Stimulated activated CD4-positive, alpha-beta T cell treated with anti-CD3 and anti-CD28 coated beads, Interleukin-15, amount 100 ng/mL, for 24 hours (primary cell): ENCODE data around the gene RBM10.

ENCODE experiments used
- DNase-seq: peaks from one replicate; pipeline ENCODE4 v3.0.0-alpha.2; 2020

Gene RBM10

DNA sequence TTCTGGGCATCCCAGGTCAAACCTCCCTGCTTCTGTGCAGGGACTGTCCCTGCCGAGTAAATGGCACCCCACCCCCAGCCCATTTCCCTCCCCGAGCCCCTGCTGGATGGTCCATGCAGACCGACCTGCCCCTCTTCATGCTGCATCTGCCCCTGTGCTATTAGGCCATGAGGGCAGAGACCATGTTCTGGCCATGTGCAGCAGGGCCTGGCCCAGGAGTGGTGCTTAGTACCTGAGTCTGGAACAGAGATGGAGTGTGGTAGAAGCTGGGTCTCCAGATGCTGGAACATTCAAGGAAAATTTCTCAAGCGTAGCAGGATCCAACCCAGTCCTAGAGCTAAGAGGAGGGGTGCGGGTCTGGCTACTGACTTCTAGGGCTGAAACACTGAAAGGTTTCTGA is 33.3 kb downstream of the RBM10 start:
- DNase-seq: no peak

DNA sequence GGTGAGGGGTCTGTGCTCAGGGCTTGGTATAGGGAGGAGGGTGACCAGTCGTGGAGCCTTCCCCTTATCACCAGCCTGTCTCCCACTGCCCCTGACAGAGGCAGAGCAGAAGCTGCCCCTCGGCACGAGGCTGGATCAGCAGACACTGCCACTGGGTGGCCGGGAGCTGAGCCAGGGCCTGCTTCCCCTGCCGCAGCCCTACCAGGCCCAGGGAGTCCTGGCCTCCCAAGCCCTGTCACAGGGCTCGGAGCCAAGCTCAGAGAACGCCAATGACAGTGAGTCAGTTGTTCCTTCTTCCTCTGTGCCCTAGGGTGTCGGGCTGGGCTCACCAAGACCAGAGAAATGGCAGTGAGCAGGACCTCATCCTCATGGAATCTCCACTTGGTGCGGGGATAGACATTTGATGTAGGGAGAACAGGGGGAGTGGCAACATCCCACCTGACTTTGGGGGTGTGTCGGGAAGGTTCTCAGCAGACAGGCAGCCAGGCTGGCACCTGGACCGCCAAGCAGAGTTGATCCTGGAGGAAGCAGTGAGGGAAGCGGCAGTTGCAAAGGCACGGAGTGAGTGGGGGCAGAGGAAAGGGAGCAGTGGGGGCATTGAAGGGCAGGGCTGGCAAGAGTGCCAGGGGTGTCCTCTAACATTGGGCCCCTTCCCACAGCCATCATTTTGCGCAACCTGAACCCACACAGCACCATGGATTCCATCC is 34.4 kb downstream of the RBM10 start:
- DNase-seq: no peak

DNA sequence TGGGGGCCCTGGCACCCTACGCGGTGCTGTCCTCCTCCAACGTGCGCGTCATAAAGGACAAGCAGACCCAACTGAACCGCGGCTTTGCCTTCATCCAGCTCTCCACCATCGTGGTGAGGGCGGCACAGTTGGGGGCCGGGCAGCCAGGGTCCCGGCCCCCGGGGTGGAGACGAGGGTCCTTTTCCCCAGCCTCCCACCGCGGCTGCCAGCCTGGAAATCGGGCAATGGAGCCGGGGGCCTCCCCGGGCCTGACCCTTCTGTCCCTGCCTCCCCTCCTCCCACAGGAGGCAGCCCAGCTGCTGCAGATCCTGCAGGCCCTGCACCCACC is 34.9 kb downstream of the RBM10 start:
- DNase-seq: no peak

DNA sequence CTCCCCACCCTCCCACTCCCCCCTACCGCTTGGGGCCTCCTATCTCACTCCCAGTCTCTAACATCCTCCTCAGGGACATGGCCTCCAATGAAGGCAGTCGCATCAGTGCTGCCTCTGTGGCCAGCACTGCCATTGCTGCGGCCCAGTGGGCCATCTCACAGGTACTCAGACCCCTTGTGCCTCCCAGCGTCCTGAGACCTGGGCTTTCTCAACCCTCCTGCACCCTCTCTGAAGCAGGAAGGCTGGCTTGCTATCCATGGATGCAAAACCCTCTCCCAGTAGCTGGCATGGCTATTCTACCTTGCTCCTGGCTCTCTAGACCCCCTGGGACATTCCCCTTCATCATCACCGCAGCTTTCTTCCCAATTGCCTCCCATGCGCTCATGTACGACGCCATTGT is 35.3 kb downstream of the RBM10 start:
- DNase-seq: no peak

DNA sequence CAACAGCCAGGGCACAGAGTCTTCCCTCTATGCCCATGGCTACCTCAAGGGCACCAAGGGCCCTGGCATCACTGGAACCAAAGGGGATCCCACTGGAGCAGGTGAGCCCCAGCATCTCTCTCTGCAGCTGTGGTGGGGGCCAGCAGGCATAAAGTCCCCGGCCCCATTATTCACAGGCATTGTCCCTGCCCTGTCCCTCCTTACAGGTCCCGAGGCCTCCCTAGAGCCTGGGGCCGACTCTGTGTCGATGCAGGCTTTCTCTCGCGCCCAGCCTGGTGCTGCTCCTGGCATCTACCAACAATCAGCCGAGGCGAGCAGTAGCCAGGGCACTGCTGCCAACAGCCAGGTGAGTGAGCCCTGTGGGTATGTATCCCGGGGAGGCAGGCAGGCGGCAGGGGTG is 36.3 kb downstream of the RBM10 start:
- DNase-seq: no peak

DNA sequence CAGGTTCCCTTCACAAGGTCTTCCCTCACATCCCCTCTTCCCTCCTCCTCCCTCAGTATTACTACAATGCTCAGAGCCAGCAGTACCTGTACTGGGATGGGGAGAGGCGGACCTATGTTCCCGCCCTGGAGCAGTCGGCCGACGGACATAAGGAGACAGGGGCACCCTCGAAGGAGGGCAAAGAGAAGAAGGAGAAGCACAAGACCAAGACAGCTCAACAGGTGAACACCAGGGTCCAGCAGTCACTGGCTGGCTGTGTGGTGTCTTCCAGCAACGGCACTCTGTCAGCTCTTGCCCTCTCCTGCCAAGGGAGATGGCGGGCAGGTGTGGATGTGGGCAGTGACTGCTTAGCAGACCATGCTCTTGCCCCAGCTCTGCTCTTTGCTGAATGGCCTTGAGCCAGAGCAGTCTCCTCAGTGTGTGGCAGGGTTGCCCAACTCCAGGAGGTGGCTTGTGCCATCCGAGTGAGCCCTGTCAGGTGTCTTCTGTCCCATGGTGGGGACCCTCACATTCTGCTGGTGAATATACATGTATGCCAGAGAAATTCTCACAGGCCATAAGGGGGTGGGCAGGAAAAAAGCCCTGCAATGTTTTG is 37.2 kb downstream of the RBM10 start:
- no peak for DNase-seq

DNA sequence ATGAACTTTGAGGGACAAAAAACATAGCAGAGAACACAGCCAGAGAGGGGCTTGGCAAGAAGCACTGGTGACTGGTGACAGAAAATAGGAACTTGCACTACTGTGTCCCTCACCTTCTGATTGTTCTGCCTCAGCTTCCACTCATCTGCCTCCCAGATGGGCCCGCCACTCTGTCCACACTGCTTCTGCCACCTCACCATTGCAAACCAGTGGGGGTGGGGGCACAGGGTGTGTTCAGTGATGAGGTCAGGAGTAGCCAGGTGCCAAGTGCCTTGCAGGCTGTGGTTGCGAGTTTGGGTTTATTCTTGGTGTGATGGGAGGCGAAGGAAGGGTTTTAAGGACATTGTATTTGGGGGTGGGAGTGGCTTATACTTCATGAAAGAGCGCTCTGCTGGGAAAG is 39.5 kb downstream of the RBM10 start:
- DNase-seq: no peak

DNA sequence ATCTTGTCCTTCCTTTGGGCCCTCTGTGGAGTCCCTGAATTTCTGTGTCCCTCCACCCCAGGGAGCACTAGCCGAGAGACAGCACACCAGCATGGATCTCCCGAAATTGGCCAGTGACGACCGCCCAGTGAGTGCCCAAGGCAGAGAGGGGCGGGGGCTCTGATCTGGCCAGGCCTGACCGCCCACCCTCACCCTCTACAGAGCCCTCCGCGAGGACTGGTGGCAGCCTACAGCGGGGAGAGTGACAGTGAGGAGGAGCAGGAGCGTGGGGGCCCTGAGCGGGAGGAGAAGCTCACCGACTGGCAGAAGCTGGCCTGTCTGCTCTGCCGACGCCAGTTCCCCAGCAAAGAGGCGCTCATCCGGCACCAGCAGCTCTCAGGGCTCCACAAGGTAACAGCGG is 40.2 kb downstream of the RBM10 start:
- no peak for DNase-seq

DNA sequence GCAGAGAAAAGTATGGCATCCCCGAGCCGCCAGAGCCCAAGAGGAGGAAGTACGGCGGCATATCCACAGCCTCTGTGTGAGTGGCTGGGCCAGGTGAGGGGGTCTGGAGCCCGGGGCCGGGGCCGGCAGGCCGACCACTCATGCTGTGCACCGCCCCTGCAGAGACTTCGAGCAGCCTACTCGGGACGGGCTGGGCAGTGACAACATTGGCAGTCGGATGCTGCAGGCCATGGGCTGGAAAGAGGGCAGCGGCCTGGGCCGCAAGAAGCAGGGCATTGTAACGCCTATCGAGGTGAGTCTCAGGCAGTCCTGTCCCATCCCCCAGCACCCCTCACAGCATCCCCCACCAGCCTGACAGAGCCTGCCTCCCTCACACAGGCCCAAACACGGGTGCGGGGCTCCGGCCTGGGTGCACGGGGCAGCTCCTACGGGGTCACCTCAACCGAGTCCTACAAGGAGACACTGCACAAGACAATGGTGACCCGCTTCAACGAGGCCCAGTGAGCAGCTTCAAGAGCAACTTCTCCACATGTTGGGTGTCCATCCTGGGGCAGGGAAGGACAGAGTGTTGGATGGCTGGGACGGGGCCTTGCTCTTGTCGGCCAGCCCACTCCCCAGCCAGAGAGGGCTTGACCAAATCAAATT is 41.2 kb downstream of the RBM10 start:
- no peak for DNase-seq

DNA sequence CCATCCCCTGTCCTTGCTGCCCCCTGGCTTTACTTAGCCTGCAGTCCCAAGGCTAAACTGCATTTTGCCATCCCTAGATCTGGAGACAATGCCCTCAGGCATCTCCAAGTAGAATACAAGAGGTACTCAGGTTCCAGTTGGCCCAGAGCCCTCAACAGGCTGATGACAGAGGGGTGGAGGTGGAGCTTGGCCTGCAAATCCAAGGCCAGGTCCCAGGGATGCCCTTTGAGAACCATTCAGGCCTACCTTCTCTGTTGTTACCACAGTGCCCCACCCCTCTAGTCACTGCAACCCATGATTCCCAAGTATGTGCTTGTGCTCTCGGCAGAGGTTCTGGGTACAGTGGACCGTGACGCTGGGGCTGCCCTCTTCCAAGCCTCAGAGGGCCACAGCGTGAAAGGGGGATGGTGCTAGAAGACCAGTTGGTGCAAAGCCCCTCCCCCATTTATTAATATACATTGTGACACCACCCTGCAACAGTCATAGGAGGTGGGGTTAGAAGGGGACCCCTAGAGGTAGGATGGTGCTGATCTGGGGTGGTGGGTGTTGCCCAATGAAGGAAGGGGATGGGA is 42.2 kb downstream of the RBM10 start:
- DNase-seq: no peak

DNA sequence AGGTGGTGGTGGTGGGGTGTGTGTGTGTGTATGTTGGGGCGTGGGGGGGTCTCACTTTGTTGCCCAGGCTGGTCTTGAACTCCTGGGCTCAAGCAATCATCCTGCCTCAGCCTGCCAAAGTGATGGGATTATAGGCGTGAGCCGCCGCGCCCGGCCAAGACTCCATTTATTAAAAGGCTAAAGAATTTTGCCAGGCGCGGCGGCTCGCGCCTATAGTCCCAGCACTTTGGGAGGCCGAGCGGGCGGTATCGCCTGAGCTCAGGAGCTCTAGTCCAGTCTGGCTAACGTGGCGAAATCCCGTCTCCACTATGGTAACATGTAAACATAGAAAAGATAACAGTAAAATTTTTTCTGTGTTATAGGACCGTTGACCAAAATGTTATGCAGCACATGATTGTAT is 44.9 kb downstream of the RBM10 start:
- DNase-seq: no peak

DNA sequence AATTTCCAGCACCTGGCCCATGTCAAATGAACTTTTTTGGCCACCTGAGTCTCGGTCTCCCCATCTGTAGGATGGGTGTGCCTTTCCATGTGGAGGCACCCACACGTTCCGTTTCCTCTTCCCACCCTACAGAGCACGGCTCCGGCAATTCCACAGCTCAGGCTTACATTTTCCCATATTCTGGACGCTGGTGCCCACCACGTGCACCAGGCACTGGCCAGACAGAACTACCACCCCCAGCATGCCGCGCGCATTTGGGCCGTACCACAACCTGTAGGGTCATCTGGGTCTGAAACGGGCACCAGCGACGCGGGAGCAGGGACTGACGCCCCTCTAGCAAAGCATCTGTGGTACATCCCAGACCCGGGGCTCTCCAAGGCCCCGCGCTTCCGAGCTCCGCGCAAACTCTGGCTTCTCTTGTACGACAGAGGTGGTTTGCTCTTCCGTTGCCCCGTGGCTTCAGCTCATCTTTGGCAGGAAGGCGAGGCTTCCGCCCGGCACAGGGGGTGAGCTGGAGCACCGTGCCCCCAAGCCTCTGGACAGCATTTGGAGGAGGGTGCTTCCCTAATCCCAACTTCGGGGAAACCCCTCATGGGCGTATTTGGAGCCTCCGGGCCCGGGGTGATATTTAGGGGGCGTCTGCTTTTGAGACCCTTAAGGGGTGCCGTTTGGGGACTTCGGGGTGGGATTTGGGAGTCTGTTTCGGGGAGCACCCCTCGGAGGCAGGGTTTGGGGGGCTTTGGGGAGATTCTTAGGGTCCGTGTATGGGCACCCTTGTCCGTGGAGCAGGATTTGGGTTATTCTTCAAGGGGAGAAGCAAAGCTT is 45.6 kb downstream of the RBM10 start:
- DNase-seq: peak; percentile 88

DNA sequence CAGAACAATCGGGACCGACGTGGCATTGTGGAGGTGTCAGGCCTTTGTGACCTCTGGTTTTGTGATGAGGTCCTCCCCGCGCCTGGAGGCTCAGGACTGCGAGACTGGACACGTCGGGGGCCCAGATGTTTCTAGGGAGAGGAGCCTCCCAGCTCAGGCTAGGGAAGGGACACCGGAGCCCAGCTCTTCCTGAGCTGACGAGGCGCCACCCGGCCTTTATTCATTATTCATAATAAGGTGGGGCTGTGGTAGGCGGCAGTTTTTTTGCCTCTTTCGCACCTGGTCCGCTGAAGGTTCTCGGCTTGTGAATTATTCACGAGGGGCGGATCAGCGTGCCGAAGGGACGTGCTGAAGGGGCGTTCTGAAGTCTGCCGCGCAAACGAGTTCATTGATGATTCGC is 46.3 kb downstream of the RBM10 start:
- DNase-seq: peak; percentile 63

DNA sequence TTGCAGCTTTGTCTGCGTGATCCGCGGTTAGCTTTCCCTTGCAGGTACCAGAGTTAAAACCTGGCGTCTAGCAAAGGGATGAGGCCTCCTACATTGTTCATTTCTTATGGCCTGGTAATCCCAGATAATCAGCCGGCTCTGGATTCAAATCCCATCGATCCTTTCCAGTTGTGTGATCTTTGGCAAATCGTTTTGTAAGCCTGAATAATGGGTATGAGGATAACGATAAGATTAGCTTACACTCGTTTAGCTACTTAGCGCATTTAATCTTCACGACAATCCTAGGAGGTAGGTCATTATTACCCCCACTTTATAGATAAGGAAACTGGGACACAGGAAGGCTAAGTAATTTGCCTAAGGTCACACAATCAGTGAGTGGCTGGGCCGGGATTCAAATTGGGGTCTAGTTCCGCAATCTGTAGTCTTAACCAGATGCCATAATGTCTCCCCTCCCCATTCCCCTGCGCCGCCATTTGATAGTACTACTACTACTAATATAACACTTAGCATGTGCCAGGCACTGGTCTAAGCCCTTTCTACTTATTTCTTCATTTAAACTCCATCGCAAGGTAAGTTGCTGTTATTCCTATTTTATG is 46.9 kb downstream of the RBM10 start:
- no peak for DNase-seq

DNA sequence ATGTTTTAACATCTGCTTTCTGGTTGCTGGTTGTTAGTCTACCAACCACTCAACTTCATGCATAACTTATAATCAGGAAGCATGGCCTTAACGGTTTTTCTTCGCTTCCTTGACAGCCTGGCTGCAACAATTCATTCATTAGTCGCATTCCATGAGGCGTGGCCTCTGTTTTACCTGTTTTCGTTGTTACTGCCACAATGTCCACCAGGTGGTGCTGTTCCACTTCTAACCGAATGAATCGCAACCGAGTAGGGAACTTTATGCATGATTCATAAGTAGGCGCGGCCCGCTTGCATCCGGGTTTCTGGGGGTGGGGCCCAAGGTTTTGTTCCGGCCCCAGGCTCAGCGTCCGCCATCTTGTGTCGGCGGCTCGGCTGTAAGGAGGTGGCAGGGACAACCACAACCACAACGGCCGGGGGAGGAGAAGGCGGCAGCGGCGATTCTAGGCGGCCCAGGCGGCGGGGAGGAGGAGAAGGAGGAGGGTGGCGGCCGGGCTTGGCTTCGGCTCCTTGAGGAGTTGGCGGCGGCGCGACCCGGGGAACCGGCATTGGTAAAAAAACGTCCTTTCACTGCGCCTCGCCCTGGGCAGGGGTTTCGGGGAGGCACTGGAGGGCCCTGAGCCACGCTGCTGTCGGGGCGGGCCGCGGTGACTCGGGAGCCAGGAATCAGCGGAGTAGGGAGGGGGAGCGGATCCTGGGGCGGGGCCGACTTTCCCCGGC is 48.6 kb downstream of the RBM10 start, which contains the start of gene UBA1:
Gene UBA1, plus strand, starts transcription at position 355 of the 719 bp plus-strand sequence. CDS start 4,974 bp downstream, outside the sequence.
- peak; percentile 93 for DNase-seq

DNA sequence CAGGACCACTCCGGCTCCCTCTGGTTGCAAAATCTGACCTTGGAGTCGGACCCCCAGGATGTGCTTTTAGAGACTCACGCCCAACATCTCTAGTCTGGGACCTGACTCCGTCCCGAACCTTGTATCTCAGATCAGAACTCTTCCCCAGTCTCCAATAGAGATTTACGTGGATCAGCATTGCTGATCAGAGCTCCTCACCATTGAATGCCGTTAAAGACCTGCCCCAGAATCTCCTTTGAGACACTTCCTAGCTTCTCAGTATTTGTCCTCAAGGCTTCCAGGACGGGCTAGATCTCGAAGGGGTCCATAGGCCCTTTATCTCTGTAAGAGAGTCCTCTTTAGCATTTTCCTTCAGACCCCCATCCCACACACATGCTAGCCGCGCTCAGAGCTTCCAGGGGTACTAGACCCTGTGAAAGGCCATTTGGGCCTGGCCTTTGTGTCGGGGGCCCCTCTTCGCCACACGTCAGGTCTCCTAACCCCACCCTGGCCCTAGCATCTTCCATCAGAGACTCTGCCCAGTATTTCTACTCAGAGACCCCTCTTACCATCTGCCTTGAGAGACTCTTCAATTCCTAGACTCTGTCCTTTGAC is 49.3 kb downstream of the RBM10 start:
- no peak for DNase-seq

DNA sequence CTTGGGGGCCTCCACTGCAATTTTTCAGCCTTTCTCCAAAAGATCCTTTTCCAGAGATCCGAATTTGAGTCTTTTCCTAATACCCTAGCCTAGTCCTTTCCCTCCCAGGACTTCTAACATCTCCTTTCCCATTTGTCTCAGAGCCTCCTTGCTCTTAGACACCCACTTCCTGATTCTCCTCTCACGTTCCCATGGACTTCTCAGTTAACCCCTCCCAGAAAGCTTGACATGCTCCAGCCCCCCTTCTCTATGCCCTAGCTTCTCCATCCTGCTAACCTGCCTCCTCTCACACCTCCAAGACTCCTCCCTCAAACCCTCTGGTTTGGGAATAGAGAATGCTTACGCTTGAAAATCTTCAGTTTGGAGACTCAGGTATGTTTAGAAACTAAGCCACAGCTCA is 51.1 kb downstream of the RBM10 start:
- DNase-seq: no peak

DNA sequence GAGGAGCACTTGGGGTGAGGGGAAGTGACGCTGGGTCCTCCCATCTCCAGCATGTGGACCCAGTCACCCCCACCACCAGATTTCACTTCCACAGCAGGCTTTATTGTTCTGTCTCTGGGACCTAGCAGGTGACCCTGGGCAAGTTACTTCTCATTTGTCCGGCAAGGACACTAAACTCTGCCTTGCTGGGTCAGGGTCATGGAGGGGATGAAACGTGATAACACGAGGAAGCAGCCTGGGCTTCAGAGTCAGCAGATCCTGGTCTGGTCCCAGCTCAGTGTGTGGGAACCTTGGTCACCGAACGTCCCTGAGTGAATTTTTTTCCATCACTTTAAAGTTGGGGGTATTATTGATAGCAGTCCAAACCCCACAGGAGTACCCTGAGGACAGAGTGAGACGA is 52.5 kb downstream of the RBM10 start:
- no peak for DNase-seq

DNA sequence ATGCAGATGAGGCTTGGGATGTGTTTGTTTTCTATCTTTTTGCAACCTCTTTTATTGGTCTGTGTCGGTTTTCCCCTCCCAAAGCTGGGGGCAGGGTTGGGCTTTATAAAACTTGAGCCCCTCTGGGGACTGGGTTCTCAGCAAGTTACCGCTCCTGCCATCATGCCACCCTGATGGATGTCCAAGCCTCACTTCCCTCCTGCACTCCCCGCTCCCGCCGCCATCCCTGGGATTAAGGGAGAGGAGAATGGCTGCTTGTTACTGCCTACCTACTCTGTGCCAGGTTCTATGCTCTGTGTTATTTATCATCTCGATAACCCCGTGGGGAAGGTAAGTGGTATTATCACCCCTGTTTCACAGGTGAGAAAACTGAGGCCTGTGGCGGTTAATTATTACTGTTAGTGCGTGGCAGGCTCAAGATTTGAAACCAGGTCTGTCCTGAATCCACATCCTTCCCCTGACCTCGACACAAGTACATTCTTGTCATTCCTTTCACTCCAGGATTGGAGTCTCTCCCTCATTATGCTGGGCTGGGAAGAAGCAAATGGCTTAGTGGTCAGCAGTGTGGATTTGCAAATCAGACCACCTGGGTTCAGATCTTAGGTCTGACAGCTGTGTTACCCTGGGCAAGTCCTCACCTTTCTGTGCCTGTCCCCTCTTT is 53.1 kb downstream of the RBM10 start:
- no peak for DNase-seq

DNA sequence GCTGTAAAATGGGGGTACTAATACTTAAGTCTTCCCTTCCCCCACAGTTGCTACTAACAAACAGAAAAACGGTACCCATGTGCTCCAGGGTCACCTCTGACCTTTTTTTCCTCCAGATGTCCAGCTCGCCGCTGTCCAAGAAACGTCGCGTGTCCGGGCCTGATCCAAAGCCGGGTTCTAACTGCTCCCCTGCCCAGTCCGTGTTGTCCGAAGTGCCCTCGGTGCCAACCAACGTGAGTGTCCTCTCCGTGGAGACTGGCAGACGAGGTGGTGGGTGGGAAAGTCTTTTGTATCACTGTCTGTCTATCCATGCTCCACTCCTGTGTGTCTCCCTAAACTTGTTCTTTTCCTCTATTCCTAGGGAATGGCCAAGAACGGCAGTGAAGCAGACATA is 53.7 kb downstream of the RBM10 start:
- DNase-seq: no peak

DNA sequence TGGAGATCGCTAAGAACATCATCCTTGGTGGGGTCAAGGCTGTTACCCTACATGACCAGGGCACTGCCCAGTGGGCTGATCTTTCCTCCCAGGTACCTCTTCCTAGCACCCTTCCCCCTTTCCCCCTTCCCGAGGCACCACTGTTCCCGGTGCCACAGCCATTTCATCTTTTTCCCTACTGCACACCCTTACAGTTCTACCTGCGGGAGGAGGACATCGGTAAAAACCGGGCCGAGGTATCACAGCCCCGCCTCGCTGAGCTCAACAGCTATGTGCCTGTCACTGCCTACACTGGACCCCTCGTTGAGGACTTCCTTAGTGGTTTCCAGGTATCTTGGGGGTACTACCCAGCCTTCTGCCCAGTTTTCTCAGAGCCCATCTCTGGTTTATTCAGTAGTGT is 54.3 kb downstream of the RBM10 start:
- DNase-seq: no peak
